Stimulated activated CD4-positive, alpha-beta T cell treated with anti-CD3 and anti-CD28 coated beads, Interleukin-4, amount 100 ng/mL, for 1 hour (primary cell): ENCODE data around the gene NMUR2.
A peak's percentile ranks its signal among the peaks of the same experiment; 100 is the strongest.

Experiments
- DNase-seq: peaks from one replicate; pipeline ENCODE4 v3.0.0-alpha.2; 2020

The NMUR2 gene

GRCh38 chr5:152367554-152367953, 37.5 kb downstream of the NMUR2 start:
- DNase-seq = no peak

DNA sequence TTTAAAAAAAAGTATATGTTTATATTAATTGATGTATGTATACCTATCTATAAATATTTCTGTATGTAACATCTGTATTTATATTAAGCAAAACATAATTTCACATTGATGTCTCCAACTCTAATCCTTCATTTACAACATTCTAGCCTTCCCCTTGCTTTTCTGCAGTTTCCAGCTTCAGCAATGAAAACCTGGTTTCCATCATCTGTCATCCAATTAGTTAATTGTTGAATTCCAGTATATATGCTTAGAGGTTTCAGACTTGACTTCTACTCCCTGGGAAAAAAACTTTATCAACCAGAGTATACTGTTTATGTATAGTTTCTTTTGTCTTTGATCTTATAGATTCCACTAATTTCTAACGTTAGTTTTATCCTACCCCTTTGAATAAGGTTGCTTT, 38.4 kb downstream of the NMUR2 start:
- DNase-seq = no peak

DNA sequence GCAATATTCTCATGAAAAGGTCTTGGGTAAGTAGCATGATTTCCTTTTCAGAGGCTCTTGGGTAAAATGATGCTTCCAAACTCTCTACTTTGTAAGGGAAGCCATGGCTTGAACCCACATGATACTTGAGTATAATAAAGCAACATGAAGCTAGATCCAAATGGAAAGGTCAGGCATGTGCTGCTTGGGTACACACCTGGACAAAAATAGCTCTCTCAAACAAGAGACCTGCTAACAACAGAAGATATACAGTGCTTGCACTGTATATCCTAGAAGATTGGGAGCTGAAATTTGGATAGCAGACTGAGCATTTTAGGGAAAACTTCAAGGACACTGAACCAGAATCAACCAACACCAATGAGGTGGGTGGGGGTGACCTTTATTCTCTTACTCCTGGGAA, 40.2 kb downstream of the NMUR2 start:
- DNase-seq = no peak

- DNase-seq = no peak
Observed at GRCh38 chr5:152364172-152364571, 40.9 kb downstream of the NMUR2 start.

- DNase-seq = no peak
Observed at GRCh38 chr5:152358861-152359568, 46.1 kb downstream of the NMUR2 start.

GRCh38 chr5:152356506-152356905, 48.6 kb downstream of the NMUR2 start:
- DNase-seq = no peak

GRCh38 chr5:152355061-152355460, 50.0 kb downstream of the NMUR2 start:
- DNase-seq = no peak

DNA sequence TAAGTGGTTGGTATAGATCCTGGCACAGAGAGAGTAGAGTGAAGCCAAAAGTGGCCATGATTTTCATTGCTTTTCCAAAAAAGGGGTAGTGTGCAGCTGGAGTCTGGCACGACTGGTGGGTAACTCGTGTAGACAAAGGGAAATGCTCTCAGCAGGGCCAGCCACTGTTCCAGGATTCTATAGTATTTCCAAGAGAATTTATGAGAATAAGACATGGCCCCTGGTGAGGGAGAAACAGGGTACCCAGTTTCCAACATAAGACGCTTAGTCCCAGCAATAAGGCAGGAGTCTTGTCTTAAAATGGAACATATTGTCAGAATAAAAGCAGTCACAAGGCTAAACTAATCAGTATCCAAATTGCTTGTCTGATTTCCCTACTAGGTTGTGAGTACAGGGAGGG, 52.1 kb downstream of the NMUR2 start:
- no peak for DNase-seq

DNA sequence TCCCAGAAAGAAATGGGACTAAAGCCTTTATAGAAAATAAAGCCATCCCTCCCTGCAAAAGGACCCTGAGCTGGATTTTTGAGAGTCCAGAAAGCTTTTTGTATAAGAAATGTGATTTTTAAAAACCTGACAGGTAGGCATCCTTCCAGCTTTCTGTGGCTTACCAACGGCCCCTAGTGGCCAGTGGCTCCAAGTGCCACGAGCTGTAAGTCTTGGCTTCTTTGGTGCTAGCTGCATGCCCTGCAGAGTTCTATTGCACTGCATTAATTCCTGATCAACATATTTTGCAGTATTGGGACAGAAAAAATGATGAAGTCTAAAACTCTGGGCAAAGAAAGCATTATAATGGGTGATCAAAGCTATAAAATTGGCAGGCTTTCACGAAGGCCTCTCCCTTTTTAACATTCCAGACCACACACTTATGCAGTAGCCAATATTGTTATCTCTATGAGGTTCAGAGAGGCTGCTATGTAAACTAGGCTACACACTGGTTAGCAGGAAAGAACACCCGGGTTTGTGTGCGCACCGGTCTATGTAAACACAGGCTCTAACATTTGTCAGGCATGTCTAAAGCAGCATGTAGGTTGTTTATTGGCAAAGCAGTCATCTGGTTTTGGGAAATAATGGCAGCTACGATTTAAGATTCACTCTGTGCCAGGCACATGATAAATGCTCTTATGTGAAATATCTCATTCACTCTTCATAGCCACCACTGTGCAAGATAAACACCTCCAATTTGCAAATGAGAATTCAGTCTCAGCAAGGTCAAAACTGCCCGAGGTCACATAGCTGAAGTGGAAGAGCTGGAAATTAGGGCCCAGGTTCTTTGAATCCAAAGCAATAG, 55.2 kb downstream of the NMUR2 start:
- peak; percentile 10 for DNase-seq
